PFSK-1 (cell line): Measurements from ENCODE around the gene FECH.

Experiments used
- POLR2AphosphoS5 ChIP-seq: IDR thresholded peaks from 2 replicates; pipeline ENCODE4 v1.6.1; 2012; ENCODE audit warnings: low read depth, mild to moderate bottlenecking, control low read depth, low read length, moderate library complexity
- SIN3A ChIP-seq: IDR thresholded peaks from 2 replicates; pipeline ENCODE4 v1.6.1; 2012; ENCODE audit warnings: mild to moderate bottlenecking, low read length, moderate library complexity, borderline replicate concordance; ENCODE audit not compliant: insufficient read depth
- TAF1 ChIP-seq: IDR thresholded peaks from 2 replicates; pipeline ENCODE4 v1.6.1; 2012; ENCODE audit warnings: low read length, control low read depth, borderline replicate concordance; ENCODE audit not compliant: insufficient read depth
- TF ChIP-seq, protein P1 (sequence below), 2 experiments: IDR thresholded peaks; 2 replicates each; pipeline versions ENCODE4 v1.6.1 to v1.8.0; 2011 to 2012; ENCODE audit warnings: low read depth in 2 of 2, low read length in 2 of 2, control low read depth in 1 of 2, inconsistent platforms in 1 of 2, mild to moderate bottlenecking in 1 of 2, moderate library complexity in 1 of 2; ENCODE audit not compliant: insufficient read depth in 1 of 2

DNA sequence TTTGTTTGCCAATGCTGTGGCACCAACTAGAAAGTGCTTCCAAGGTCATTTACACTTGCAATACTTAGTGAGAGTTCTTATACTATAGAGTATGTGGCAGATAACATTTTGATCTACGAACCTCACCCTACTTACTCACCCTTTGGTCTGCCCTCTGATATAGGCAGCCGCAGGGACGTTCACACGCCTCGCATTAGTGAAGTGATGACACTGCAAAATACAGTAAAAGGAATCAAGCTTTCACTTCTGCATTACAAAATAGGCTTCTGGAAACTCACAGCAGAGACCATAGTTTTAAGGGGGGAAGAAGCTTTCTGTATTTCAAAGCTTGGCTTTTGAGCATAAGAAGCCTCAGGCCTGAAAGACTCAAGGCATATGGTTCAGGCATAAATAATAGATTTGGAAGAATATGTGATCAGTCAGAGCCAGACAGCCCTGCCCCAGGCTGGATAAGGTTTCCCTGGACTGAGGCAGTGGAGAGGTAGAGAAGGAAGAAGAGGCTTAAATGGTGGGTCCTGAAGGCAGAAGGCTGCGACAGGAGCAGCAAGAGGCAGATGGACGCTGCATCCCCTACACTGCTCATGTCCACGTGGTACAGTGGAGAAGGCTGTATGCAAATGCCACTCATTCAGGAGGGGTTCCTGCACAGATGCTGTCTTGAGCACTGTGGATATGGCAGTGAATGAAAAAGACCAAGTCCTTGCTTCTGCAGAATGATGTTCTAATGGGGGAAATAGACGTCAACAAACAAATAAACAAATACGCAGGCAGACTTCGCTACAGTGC is 63.1 kb downstream of the FECH start:
- TF ChIP-seq TAF1 (no peak), POLR2AphosphoS5 (no peak), SIN3A (no peak)
- TF ChIP-seq, protein P1, sequence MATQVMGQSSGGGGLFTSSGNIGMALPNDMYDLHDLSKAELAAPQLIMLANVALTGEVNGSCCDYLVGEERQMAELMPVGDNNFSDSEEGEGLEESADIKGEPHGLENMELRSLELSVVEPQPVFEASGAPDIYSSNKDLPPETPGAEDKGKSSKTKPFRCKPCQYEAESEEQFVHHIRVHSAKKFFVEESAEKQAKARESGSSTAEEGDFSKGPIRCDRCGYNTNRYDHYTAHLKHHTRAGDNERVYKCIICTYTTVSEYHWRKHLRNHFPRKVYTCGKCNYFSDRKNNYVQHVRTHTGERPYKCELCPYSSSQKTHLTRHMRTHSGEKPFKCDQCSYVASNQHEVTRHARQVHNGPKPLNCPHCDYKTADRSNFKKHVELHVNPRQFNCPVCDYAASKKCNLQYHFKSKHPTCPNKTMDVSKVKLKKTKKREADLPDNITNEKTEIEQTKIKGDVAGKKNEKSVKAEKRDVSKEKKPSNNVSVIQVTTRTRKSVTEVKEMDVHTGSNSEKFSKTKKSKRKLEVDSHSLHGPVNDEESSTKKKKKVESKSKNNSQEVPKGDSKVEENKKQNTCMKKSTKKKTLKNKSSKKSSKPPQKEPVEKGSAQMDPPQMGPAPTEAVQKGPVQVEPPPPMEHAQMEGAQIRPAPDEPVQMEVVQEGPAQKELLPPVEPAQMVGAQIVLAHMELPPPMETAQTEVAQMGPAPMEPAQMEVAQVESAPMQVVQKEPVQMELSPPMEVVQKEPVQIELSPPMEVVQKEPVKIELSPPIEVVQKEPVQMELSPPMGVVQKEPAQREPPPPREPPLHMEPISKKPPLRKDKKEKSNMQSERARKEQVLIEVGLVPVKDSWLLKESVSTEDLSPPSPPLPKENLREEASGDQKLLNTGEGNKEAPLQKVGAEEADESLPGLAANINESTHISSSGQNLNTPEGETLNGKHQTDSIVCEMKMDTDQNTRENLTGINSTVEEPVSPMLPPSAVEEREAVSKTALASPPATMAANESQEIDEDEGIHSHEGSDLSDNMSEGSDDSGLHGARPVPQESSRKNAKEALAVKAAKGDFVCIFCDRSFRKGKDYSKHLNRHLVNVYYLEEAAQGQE (IDR thresholded peaks at IDR 0.05; ENCODE audit: insufficient read depth in 1 of 2, low read depth in 2 of 2, low read length in 2 of 2), result no peak
